HCT116 (cell line): ENCODE results near the gene SLC25A33. TPM values are rescaled to one million over a fixed set of nuclear protein-coding genes. Genes with fewer than 3 reads are reported as not detected.
A peak's percentile ranks its signal among the peaks of the same experiment; 100 is the strongest.

Source experiments
- ATAC-seq: fragments of 200-7000 bp; cut with Tn5 transposase; 2 replicates; pipeline ENCODE4 v1.9.1; 2020; ENCODE audit warnings: mild to moderate bottlenecking, moderate library complexity
- BruUV-seq: library from RNA; stranded (reverse); fragments of 400-500 nt; replicated peaks from 2 replicates; lab custom pipeline; 2021; lab: Mats Ljungman, UMichigan
- CTCF ChIA-PET: fragments of 300-600 bp; sonication (Branson Sonifier 250); formaldehyde crosslinking; loops from one replicate; lab custom pipeline; 2021; ENCODE audit warnings: antibody characterized with exemption; lab: Charles Lee
- POLR2A ChIA-PET: fragments of 300-600, 350-600 bp; sonication (Branson Sonifier 250); formaldehyde crosslinking; loops from one replicate; lab custom pipeline; 2021; ENCODE audit warnings: antibody characterized with exemption; lab: Charles Lee
- RAD21 ChIA-PET, 2 experiments: fragments of 300-600 bp; sonication (Branson Sonifier 250); formaldehyde crosslinking; loops; one replicate each; lab custom pipeline; 2023; ENCODE audit warnings: low total read pairs in 2 of 2; ENCODE audit not compliant: uncharacterized antibody in 2 of 2, unreplicated experiment in 2 of 2, low non-redundant PET in 1 of 2; lab: Charles Lee
- DNase-seq: peaks from one replicate; pipeline ENCODE4 v3.0.0-alpha.2; 2010; ENCODE audit warnings: low read depth, low spot score
- H2AFZ ChIP-seq: fragments of 200-600 bp; shearing (Covaris generic), sonication (generic); 2 replicates; pipeline ENCODE4 v1.6.1; 2017; ENCODE audit warnings: low read depth, mixed run types, mixed read lengths, antibody characterized with exemption, low read length; ENCODE audit not compliant: poor library complexity, severe bottlenecking
- H3K27ac ChIP-seq: 2 replicates; pipeline ENCODE4 v1.5.1; 2012; ENCODE audit warnings: low read depth, low read length
- H3K27me3 ChIP-seq: fragments of 200-600 bp; sonication (generic); 2 replicates; pipeline ENCODE4 v1.6.1; 2016; ENCODE audit warnings: mixed run types, low read length, mixed read lengths; ENCODE audit not compliant: insufficient read depth
- H3K36me3 ChIP-seq, 2 experiments: fragments of 200-500 bp in 1 of 2; fragments of 200-600 bp in 1 of 2; sonication (Bioruptor generic) in 1 of 2; sonication (generic) in 1 of 2; 2 replicates each; pipeline versions ENCODE4 v1.5.1 to v1.6.1; 2014 to 2016; ENCODE audit warnings: low read length in 2 of 2, inconsistent platforms in 1 of 2, mixed read lengths in 1 of 2, mixed run types in 1 of 2; ENCODE audit not compliant: insufficient read depth in 2 of 2, control insufficient read depth in 1 of 2
- H3K4me1 ChIP-seq, 2 experiments: fragments of 200-600 bp in 1 of 2; sonication (generic) in 1 of 2; 2 replicates each; pipeline versions ENCODE4 v1.5.1 to v1.6.1; 2012 to 2017; ENCODE audit warnings: low read length in 2 of 2, inconsistent platforms in 1 of 2, mild to moderate bottlenecking in 1 of 2, mixed read lengths in 1 of 2, mixed run types in 1 of 2, moderate library complexity in 1 of 2; ENCODE audit not compliant: insufficient read depth in 2 of 2, control insufficient read depth in 1 of 2
- H3K4me2 ChIP-seq: fragments of 200-600 bp; sonication (generic); 2 replicates; pipeline ENCODE4 v1.6.1; 2017; ENCODE audit warnings: mixed run types, low read length, mixed read lengths
- H3K4me3 ChIP-seq, 2 experiments: fragments of 200-600 bp in 1 of 2; sonication (generic) in 1 of 2; replicated peaks in 1 of 2; 2 replicates each; pipeline ENCODE4 v1.5.1; 2011 to 2016; ENCODE audit warnings: low read length in 2 of 2, control low read depth in 1 of 2, low read depth in 1 of 2, mild to moderate bottlenecking in 1 of 2, mixed read lengths in 1 of 2, mixed run types in 1 of 2
- H3K79me2 ChIP-seq: fragments of 200-600 bp; sonication (generic); 2 replicates; pipeline ENCODE4 v1.6.1; 2017; ENCODE audit warnings: mild to moderate bottlenecking, mixed run types, low read length, moderate library complexity, mixed read lengths; ENCODE audit not compliant: insufficient read depth
- H3K9ac ChIP-seq: fragments of 200-600 bp; sonication (generic); 2 replicates; pipeline ENCODE4 v1.6.1; 2016; ENCODE audit warnings: low read length, mixed read lengths
- H3K9me2 ChIP-seq: fragments of 200-600 bp; sonication (generic), shearing (Covaris generic); 2 replicates; pipeline ENCODE4 v1.6.1; 2017; ENCODE audit warnings: mixed run types, mild to moderate bottlenecking, moderate library complexity; ENCODE audit not compliant: insufficient read depth
- H3K9me3 ChIP-seq, 2 experiments: fragments of 200-500 bp in 1 of 2; fragments of 200-600 bp in 1 of 2; sonication (Bioruptor generic) in 1 of 2; sonication (generic) in 1 of 2; 2 replicates each; pipeline ENCODE4 v1.6.1; 2014 to 2017; ENCODE audit warnings: low read length in 2 of 2, mixed read lengths in 2 of 2, inconsistent platforms in 1 of 2, low read depth in 1 of 2, mild to moderate bottlenecking in 1 of 2, mixed run types in 1 of 2, moderate library complexity in 1 of 2; ENCODE audit not compliant: control insufficient read depth in 1 of 2, insufficient read depth in 1 of 2
- H4K20me1 ChIP-seq: fragments of 200-600 bp; sonication (generic), shearing (Covaris generic); 2 replicates; pipeline ENCODE4 v1.6.1; 2017; ENCODE audit warnings: mixed run types, mild to moderate bottlenecking, moderate library complexity; ENCODE audit not compliant: insufficient read depth
- ATF3 ChIP-seq: IDR thresholded peaks from 2 replicates; pipeline ENCODE4 v1.6.1; 2012
- CBX3 ChIP-seq: IDR thresholded peaks from 2 replicates; pipeline ENCODE4 v1.6.1; 2012; ENCODE audit warnings: low read depth
- CEBPB ChIP-seq: IDR thresholded peaks from 2 replicates; pipeline ENCODE4 v1.6.1; 2012; ENCODE audit warnings: low read depth
- EGR1 ChIP-seq: IDR thresholded peaks from 2 replicates; pipeline ENCODE4 v1.6.1; 2012; ENCODE audit warnings: low read depth
- ELF1 ChIP-seq: IDR thresholded peaks from 2 replicates; pipeline ENCODE4 v1.6.1; 2012; ENCODE audit warnings: low read depth, borderline replicate concordance
- EZH2phosphoT487 ChIP-seq: fragments of 200-600 bp; IDR thresholded peaks from 2 replicates; pipeline ENCODE4 v1.6.1; 2018; ENCODE audit warnings: antibody characterized with exemption, borderline replicate concordance
- FOSL1 ChIP-seq: IDR thresholded peaks from 2 replicates; pipeline ENCODE4 v1.6.1; 2012; ENCODE audit warnings: low read depth
- JUND ChIP-seq: IDR thresholded peaks from 2 replicates; pipeline ENCODE4 v1.6.1; 2012
- POLR2A ChIP-seq: IDR thresholded peaks from 2 replicates; pipeline ENCODE4 v1.7.0; 2011; ENCODE audit warnings: borderline replicate concordance; ENCODE audit not compliant: insufficient read depth, insufficient read length; ENCODE audit errors: extremely low read depth
- SRF ChIP-seq: IDR thresholded peaks from 2 replicates; pipeline ENCODE4 v1.6.1; 2012; ENCODE audit warnings: low read depth
- TCF7L2 ChIP-seq: IDR thresholded peaks from 2 replicates; pipeline ENCODE4 v1.7.0; 2011; ENCODE audit warnings: borderline replicate concordance, inconsistent platforms; ENCODE audit not compliant: insufficient read depth, insufficient read length; ENCODE audit errors: extremely low read depth
- YY1 ChIP-seq: IDR thresholded peaks from 2 replicates; pipeline ENCODE4 v1.6.1; 2011; ENCODE audit warnings: low read length, low read depth, moderate library complexity, mild to moderate bottlenecking; ENCODE audit not compliant: insufficient replicate concordance; ENCODE audit errors: extremely low read depth
- ZBTB33 ChIP-seq: IDR thresholded peaks from 2 replicates; pipeline ENCODE4 v1.6.1; 2011; ENCODE audit warnings: mild to moderate bottlenecking, low read length, moderate library complexity; ENCODE audit not compliant: insufficient replicate concordance; ENCODE audit errors: extremely low read depth
- ZFX ChIP-seq: fragments of 450-650 bp; IDR thresholded peaks from 2 replicates; pipeline ENCODE4 v1.6.1; 2017
- intact Hi-C: fragments of 100-400 bp; cut with micrococcal nuclease; formaldehyde crosslinking; loops from 2 replicates; pipeline ENCODE4 v1.10.0; 2022
- total RNA-seq: library from RNA; stranded (reverse); gene quantifications from one replicate; pipeline ENCODE4 v1.2.1, GENCODE V29; 2021; ENCODE audit not compliant: unreplicated experiment
- TF ChIP-seq, protein P1 (sequence below): IDR thresholded peaks from 2 replicates; pipeline ENCODE4 v1.6.1; 2012

The SLC25A33 gene
- total RNA-seq, 1 experiment from 2014 or later, result 9.8 TPM

- H3K4me2 ChIP-seq, result peak overlapping the region; percentile 99
- POLR2A ChIA-PET, result interaction anchor here (0.5 kb wide), 1 partner anchor 194 kb away, joined by 3 read pairs; no protein-coding TSS in a partner anchor
- peaks cover 13 to 29% of the 10 kb centered on the region in 2 experiments; a peak in 3 of 4 replicates for H3K4me1 ChIP-seq
- intact Hi-C loops, result no loop called here
- RAD21 ChIA-PET, result no interaction called here
- H3K27me3 ChIP-seq, result no peaks in the 10 kb centered on the region
- no peaks in the 10 kb centered on the region for H3K36me3 ChIP-seq
- peak overlapping the region; percentile 74; the same call in 1 of the 2 replicates for H3K27ac ChIP-seq
- H3K4me3 ChIP-seq, result peak overlapping the region; percentile 85 to 90
- ATAC-seq (no peak), DNase-seq (no peak)
- TF ChIP-seq EGR1, result no peak
- TF ChIP-seq, protein P1, sequence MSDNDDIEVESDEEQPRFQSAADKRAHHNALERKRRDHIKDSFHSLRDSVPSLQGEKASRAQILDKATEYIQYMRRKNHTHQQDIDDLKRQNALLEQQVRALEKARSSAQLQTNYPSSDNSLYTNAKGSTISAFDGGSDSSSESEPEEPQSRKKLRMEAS, result no peak
- no peak for TF ChIP-seq YY1
- no peak for TF ChIP-seq ZFX
- TF ChIP-seq CEBPB, result no peak
- no peak for TF ChIP-seq ATF3
- TF ChIP-seq TCF7L2, result no peak
- no peak for TF ChIP-seq JUND
- H3K9ac ChIP-seq, result peak overlapping the region; percentile 98
- peaks cover 62% of the 10 kb centered on the region for H3K79me2 ChIP-seq
- CTCF ChIA-PET, result interaction anchor here (1.6 kb wide), 1 partner anchor 25 kb away, joined by 5 read pairs; no protein-coding TSS in a partner anchor
- no peak overlapping the region for H2AFZ ChIP-seq
- H4K20me1 ChIP-seq, result peaks cover 23% of the 10 kb centered on the region; the same call in 1 of the 2 replicates
- H3K9me2 ChIP-seq, result no peaks in the 10 kb centered on the region
- H3K9me3 ChIP-seq, result no peaks in the 10 kb centered on the region
- BruUV-seq, result no TSS peak
Observed at GRCh38 chr1:9590201-9590600, 50.9 kb downstream of the SLC25A33 start.

- intact Hi-C loops, result no loop called here
- Histone ChIP-seq H3K79me2 (peaks cover 71% of the 10 kb centered on the region), H2AFZ (no peak overlapping the region), H3K4me1 (peaks cover 13 to 29% of the 10 kb centered on the region in 2 experiments; a peak in 3 of 4 replicates), H3K27ac (no peak overlapping the region), H3K36me3 (no peaks in the 10 kb centered on the region), H3K9ac (no peak overlapping the region), H3K9me3 (no peaks in the 10 kb centered on the region), H3K4me3 (no peak overlapping the region), H3K4me2 (peak overlapping the region; percentile 99), H3K9me2 (no peaks in the 10 kb centered on the region), H3K27me3 (no peaks in the 10 kb centered on the region), H4K20me1 (peaks cover 23% of the 10 kb centered on the region; the same call in 1 of the 2 replicates)
- ChIA-PET CTCF (no interaction called here), RAD21 (no interaction called here), POLR2A (interaction anchor here (0.5 kb wide), 1 partner anchor 193 kb away, joined by 3 read pairs; no protein-coding TSS in a partner anchor)
- DNase-seq, result no peak
- BruUV-seq, result no TSS peak
- TF ChIP-seq POLR2A (no peak), ZBTB33 (no peak), EGR1 (no peak), TCF7L2 (no peak), ELF1 (no peak), ZFX (no peak), FOSL1 (no peak), CBX3 (no peak), EZH2phosphoT487 (no peak), SRF (no peak), YY1 (no peak)
- TF ChIP-seq, protein P1, result no peak
- no peak for ATAC-seq
Observed at GRCh38 chr1:9590945-9591668, 51.8 kb downstream of the SLC25A33 start.
